Stomach (tissue), 4 donors: ENCODE measurements around the gene LRRIQ1.

Experiments
- POLR2A ChIP-seq, 4 donors: fragments of 450-650 bp; IDR thresholded peaks; one replicate each; pipeline ENCODE4 v1.6.1; 2016; ENCODE audit warnings: antibody characterized with exemption in 4 of 4, control low read depth in 2 of 4, mild to moderate bottlenecking in 1 of 4, moderate library complexity in 1 of 4
- TF ChIP-seq, protein P1 (sequence below), 7 experiments: fragments of 450-650 bp in 4 of 7; fragments of 200-600 bp in 3 of 7; sonication (generic) in 3 of 7; IDR thresholded peaks; one replicate each; pipeline ENCODE4 v1.5.1; 2016 to 2019; ENCODE audit warnings: antibody characterized with exemption in 7 of 7, control low read depth in 2 of 7, mild to moderate bottlenecking in 1 of 7

DNA sequence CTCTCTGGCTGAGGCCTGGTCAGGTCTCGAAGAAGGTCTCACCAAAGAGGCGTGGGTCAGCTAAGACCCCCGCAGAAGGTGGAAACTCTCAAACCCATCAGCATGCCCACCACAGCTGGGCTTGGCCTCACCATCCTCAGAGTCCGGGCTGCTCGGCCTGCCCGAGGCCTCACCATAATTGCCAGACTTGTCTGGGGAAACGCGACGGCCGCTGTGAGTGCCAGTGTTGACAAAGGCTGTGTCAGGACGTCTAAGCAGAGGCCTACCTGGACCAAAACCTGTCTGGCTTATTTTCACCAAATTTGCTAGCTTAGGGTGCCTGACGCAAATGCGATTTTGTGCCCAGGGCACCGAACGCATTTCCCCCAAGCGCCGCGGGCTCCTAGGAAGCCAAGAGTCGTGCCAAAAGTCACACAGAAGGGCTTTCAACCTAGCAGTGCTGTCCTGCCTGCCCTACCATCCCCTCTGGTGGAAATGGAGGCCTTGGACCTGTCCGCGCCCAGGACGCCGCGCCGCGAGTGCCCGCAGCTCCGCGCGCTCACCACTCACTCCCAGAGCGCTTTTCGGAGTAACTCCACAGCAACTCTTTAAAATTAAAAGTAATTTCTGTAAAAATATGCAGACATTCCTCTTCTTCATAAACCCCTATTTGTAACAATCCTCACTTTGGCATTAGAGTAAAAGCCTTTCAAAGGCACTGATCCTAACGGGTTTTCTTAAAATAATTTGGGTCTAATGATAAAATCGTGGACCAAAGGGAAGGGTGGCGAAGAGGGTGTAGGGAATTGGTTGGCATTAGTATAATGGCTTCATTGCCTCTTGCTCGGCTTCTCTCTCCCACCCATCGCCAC lies 242.7 kb downstream of the LRRIQ1 start:
- no peak for TF ChIP-seq POLR2A (IDR thresholded peaks at IDR 0.05)
- TF ChIP-seq, protein P1, sequence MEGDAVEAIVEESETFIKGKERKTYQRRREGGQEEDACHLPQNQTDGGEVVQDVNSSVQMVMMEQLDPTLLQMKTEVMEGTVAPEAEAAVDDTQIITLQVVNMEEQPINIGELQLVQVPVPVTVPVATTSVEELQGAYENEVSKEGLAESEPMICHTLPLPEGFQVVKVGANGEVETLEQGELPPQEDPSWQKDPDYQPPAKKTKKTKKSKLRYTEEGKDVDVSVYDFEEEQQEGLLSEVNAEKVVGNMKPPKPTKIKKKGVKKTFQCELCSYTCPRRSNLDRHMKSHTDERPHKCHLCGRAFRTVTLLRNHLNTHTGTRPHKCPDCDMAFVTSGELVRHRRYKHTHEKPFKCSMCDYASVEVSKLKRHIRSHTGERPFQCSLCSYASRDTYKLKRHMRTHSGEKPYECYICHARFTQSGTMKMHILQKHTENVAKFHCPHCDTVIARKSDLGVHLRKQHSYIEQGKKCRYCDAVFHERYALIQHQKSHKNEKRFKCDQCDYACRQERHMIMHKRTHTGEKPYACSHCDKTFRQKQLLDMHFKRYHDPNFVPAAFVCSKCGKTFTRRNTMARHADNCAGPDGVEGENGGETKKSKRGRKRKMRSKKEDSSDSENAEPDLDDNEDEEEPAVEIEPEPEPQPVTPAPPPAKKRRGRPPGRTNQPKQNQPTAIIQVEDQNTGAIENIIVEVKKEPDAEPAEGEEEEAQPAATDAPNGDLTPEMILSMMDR (IDR thresholded peaks at IDR 0.05) = no peak
